C4-2B (cell line): Measurements from ENCODE around the gene CIT.

Experiments used
- CTCF ChIP-seq: fragments of 450-650 bp; conservative IDR thresholded peaks from 2 replicates; pipeline ENCODE4 v1.5.1; 2017; ENCODE audit warnings: mild to moderate bottlenecking
- ZFX ChIP-seq: fragments of 450-650 bp; IDR thresholded peaks from 2 replicates; pipeline ENCODE4 v1.6.1; 2017

GRCh38 chr12:119841433-119842210 lies 35.5 kb downstream of the CIT start:
- TF ChIP-seq CTCF = no peak
- no peak for TF ChIP-seq ZFX
